Endothelial cell (in vitro differentiated cells): ENCODE measurements around the gene C1orf35. TPM values are rescaled to one million over a fixed set of nuclear protein-coding genes. Genes with fewer than 3 reads are reported as not detected.

Source experiments
- DNase-seq: peaks from one replicate; pipeline ENCODE4 v3.0.0; 2021; ENCODE audit warnings: low spot score
- H3K27ac Mint-ChIP-seq: one replicate; pipeline ENCODE4 v1.8.0; 2021; ENCODE audit warnings: mixed read lengths, inconsistent platforms; ENCODE audit not compliant: unreplicated experiment
- H3K27me3 Mint-ChIP-seq: one replicate; pipeline ENCODE4 v1.8.0; 2021; ENCODE audit warnings: mild to moderate bottlenecking, moderate library complexity, mixed read lengths, inconsistent platforms; ENCODE audit not compliant: unreplicated experiment
- H3K36me3 Mint-ChIP-seq: one replicate; pipeline ENCODE4 v1.8.0; 2021; ENCODE audit warnings: mild to moderate bottlenecking, low read depth, mixed read lengths, inconsistent platforms; ENCODE audit not compliant: unreplicated experiment
- H3K4me1 Mint-ChIP-seq: one replicate; pipeline ENCODE4 v1.8.0; 2021; ENCODE audit warnings: mild to moderate bottlenecking, mixed read lengths, inconsistent platforms; ENCODE audit not compliant: unreplicated experiment
- H3K4me3 Mint-ChIP-seq: one replicate; pipeline ENCODE4 v1.8.0; 2021; ENCODE audit warnings: mild to moderate bottlenecking, mixed read lengths, inconsistent platforms; ENCODE audit not compliant: unreplicated experiment
- H3K9me3 Mint-ChIP-seq: one replicate; pipeline ENCODE4 v1.8.0; 2021; ENCODE audit warnings: mixed read lengths, inconsistent platforms; ENCODE audit not compliant: unreplicated experiment
- CTCF ChIP-seq: fragments of 200-600 bp; sonication (generic); IDR thresholded peaks from one replicate; pipeline ENCODE4 v1.5.0; 2021; ENCODE audit warnings: antibody characterized with exemption; ENCODE audit not compliant: unreplicated experiment
- total RNA-seq: library from RNA; stranded (reverse); fragmentation: NEBNext Ultra II Directional; extraction: Animal tissue kit (Norgen Biotek cat#: 25700); gene quantifications from one replicate; pipeline ENCODE4 v1.2.1, GENCODE V29; 2021; ENCODE audit not compliant: unreplicated experiment

The C1orf35 gene
- total RNA-seq, 1 donor from 2014 or later: 23.2 TPM

GRCh38 chr1:228125185-228125584 is 22.1 kb upstream of the C1orf35 start:
- Mint-ChIP-seq H3K36me3 (no peaks in the 10 kb centered on the region), H3K9me3 (no peaks in the 10 kb centered on the region), H3K4me1 (no peaks in the 10 kb centered on the region), H3K4me3 (no peak overlapping the region), H3K27me3 (peaks cover 3% of the 10 kb centered on the region), H3K27ac (no peak overlapping the region)
- DNase-seq: no peak
- no peak for TF ChIP-seq CTCF

- Mint-ChIP-seq H3K36me3 (no peaks in the 10 kb centered on the region), H3K4me3 (no peak overlapping the region), H3K9me3 (no peaks in the 10 kb centered on the region), H3K27me3 (peaks cover 3% of the 10 kb centered on the region), H3K4me1 (no peaks in the 10 kb centered on the region), H3K27ac (no peak overlapping the region)
- no peak for DNase-seq
- no peak for TF ChIP-seq CTCF
Observed at GRCh38 chr1:228123505-228123904, 20.4 kb upstream of the C1orf35 start.

- no peak for TF ChIP-seq CTCF
- no peaks in the 10 kb centered on the region for H3K4me1 Mint-ChIP-seq
- peaks cover 3% of the 10 kb centered on the region for H3K27me3 Mint-ChIP-seq
- H3K36me3 Mint-ChIP-seq: no peaks in the 10 kb centered on the region
- no peak for DNase-seq
- H3K9me3 Mint-ChIP-seq: no peaks in the 10 kb centered on the region
- no peak overlapping the region for H3K27ac Mint-ChIP-seq
- H3K4me3 Mint-ChIP-seq: no peak overlapping the region
Observed at GRCh38 chr1:228122921-228123441, 19.9 kb upstream of the C1orf35 start.

GRCh38 chr1:228120857-228121489 is 17.8 kb upstream of the C1orf35 start:
- TF ChIP-seq CTCF: no peak
- no peaks in the 10 kb centered on the region for H3K36me3 Mint-ChIP-seq
- peaks cover 2% of the 10 kb centered on the region for H3K27me3 Mint-ChIP-seq
- no peaks in the 10 kb centered on the region for H3K4me1 Mint-ChIP-seq
- DNase-seq: no peak
- peaks cover 4% of the 10 kb centered on the region for H3K9me3 Mint-ChIP-seq
- no peak overlapping the region for H3K27ac Mint-ChIP-seq
- H3K4me3 Mint-ChIP-seq: no peak overlapping the region

GRCh38 chr1:228120351-228120750 is 17.2 kb upstream of the C1orf35 start:
- TF ChIP-seq CTCF: no peak
- DNase-seq: no peak
- Mint-ChIP-seq H3K4me1 (no peaks in the 10 kb centered on the region), H3K9me3 (peaks cover 4% of the 10 kb centered on the region), H3K36me3 (no peaks in the 10 kb centered on the region), H3K27ac (no peak overlapping the region), H3K4me3 (no peak overlapping the region), H3K27me3 (peaks cover 2% of the 10 kb centered on the region)
